ENCODE results near the gene TRERF1.

Gene TRERF1

DNA sequence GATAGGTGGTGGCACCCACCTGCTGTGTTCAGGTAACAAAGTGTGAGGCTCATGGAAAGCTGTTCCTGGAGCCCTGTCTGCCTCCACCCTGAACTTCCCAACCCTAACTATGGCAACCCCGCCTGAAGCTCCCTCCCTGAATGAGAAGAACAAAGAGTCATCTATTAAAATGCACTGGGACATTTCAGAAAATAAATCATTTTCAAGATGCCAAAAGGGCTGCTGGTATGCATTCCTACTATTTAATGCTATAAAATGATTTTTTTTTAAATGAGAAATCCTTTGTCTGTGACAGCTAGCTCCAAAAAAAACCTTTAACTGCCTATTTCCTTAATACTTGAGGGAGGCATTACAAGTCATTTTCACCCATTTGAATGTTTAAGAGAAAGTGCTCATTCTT, 149.7 kb downstream of the TRERF1 start:
- no peak for DNase-seq (ENCODE audit: low spot score)

DNA sequence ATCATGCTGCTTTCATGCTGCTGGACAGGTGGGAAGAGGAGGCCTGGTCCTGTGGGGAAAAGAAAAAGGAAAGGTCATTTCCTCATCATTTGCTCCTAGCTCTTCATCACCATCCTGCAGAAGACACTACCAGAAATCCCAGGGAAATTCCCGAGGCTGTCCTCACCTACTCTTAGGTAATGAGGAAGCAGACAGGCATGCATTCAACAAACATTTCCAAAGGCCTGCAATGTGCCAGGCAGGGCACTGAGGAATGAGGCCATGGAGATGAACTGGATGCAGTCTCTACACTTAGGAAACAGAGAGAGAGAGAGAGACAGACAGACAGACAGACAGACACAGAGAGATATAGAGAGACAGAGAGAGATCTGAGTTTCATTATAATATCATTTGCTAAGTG, 151.0 kb downstream of the TRERF1 start:
- DNase-seq (ENCODE audit: low spot score) = no peak

GRCh38 chr6:42300185-42300584, 151.5 kb downstream of the TRERF1 start:
- DNase-seq (ENCODE audit: low spot score) = no peak

DNA sequence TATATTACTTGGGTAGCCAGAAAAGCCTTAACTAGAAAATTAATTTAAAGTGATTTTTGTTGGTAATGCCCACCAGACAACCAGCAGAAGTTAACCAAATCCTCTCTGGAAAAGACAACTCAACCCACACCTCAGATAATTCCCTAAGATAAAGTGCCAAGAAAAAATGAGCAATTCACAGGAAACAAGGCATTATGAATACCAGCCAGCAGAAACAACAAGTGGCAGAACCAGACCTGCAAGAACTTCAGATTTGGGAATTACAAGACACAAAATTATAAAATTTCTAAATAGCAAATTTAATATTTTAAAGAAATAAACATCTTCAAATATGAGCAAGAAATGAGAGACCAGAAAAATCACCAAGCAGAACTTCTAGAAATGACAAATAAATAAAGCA, 154.1 kb downstream of the TRERF1 start:
- no peak for DNase-seq (ENCODE audit: low spot score)

DNA sequence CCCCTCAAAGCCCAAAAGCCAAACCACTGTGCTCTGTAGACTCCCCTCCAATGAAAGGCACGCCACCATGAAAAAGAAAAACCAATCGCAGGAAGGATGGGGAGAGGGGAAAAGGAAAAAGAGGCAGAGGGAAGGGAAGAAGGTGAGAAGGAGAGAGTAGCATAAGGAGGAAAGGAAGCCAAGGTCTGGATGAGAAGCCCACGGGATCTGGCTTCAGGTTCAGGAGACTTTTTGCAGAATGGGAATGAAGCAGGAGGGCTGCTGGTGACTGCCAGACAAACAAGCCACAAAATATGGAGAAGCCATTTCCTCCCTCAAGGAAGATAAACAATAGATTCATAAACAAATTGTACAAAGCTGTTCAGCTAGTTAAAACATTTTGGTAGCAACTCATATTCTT, 155.1 kb downstream of the TRERF1 start:
- no peak for DNase-seq (ENCODE audit: low spot score)

- no peak for DNase-seq (ENCODE audit: low spot score)
Observed at GRCh38 chr6:42295677-42296076, 156.0 kb downstream of the TRERF1 start.

GRCh38 chr6:42295181-42295580, 156.5 kb downstream of the TRERF1 start:
- DNase-seq (ENCODE audit: low spot score) = no peak

- no peak for DNase-seq (ENCODE audit: low spot score)
Observed at GRCh38 chr6:42294759-42295158, 157.0 kb downstream of the TRERF1 start.

- no peak for DNase-seq (ENCODE audit: low spot score)
Observed at GRCh38 chr6:42293386-42293977, 158.2 kb downstream of the TRERF1 start.

- DNase-seq (ENCODE audit: low spot score) = peak; percentile 87
Observed at GRCh38 chr6:42292004-42292740, 159.6 kb downstream of the TRERF1 start.

DNA sequence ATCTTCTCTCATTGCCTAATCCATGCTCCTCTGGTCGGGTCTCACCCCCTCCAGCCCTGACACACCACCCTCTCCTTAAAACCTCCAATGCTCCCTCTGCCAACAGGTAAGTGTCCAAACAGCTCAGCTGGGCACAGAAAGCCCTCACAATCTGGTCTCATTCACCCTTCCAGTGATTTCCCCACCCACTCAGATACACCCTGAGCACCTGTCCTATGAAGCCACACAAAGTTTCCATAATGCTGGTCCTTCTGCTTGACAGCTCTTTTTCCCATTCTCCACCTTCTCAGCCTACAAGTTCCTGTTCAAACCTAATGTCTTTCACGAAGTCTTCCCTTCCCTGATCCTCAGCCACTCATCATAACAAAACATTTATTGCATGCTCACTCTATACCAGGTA, 164.0 kb downstream of the TRERF1 start:
- DNase-seq (ENCODE audit: low spot score) = no peak

DNA sequence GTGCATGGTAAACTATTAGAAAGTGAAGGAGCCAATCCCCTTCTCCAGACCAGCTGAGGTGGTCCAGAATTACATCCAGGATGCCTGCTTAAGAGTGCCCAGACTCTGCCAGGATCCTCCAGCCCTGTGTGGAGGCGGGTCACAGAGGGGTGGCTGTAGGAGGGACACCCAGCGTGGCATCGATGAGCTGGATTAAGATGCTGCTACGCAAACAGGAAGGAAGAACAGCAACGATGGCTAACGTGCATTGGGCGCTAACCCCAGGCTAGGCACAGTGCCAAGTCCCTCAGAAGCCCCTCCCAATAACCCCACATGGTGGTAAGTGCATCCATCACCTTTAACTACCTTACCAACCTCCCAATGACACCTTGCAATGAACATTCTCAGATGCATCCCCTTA, 170.2 kb downstream of the TRERF1 start:
- peak; percentile 25 for DNase-seq (ENCODE audit: low spot score)

DNA sequence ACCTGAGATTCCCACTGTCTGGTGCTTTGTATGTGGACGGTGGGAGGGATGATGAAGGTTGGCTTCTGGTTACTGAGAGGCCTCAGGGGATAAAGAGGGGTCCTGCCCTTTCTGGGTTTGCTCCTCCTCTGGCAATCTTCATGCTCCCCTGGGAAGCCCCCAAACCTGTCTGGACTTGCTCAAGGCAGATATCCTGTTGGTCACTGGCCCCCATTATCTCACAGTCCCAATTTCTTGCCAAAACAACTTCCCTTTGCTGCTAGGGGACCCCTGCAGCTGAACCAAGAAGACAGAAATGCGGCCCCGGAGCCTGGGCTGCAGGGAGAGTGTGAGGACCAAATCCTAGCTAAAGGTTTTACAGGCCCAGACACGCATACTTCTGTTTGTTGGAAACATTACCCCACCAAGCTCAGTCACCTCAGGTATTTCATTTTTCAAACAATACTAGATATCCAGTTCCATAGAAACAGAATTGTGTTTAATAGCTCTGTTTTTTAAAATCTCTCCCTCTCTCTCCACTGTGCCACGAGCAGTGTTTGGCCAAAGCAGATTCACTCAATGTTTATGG, 170.7 kb downstream of the TRERF1 start:
- no peak for DNase-seq (ENCODE audit: low spot score)

- no peak for DNase-seq (ENCODE audit: low spot score)
Observed at GRCh38 chr6:42279966-42280629, 171.6 kb downstream of the TRERF1 start.

GRCh38 chr6:42279144-42279781, 172.5 kb downstream of the TRERF1 start:
- DNase-seq (ENCODE audit: low spot score) = peak; percentile 19

- peak; percentile 20 for DNase-seq (ENCODE audit: low spot score)
Observed at GRCh38 chr6:42278131-42278853, 173.4 kb downstream of the TRERF1 start.

DNA sequence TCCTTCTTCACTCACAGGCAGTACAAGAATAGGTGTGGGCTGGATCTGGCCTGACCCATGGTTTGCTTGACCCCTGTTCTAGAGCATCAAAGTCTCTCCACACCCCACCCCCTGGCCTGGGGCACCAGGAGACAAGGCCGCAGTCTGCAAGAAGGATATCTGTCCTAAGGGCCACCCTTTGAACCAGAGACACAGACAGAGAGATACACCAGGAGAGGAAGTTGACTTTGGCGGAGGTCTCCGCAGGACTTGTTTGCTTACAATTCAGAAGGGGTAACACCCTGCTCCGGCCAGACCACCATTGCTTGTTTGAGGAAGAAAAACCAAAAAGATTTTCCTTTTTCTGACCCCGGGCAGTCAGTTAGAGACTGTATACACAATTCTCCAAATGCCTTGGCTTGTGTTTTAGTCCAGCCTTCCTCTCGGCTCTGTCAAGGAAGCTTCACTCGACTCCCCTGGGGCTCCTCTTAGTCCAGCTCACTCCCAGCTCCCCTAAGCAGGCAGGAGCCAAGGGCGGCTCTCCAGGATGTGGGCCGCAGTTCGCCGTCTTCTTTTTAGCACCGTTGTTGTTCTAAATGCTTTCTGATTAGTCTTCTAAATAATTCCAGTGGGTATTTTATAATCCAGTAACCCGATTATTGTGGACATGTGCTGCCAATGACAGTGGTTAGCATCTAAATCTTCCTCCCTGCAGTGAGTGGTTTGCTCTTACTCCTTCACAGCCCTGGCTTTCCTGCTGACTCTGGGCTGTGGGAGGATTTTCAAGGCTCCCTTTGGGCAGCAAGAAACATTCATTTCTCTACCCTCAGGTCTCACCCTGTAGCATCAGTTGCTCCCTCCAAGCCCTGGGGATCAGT, 175.5 kb downstream of the TRERF1 start:
- DNase-seq (ENCODE audit: low spot score) = no peak

DNA sequence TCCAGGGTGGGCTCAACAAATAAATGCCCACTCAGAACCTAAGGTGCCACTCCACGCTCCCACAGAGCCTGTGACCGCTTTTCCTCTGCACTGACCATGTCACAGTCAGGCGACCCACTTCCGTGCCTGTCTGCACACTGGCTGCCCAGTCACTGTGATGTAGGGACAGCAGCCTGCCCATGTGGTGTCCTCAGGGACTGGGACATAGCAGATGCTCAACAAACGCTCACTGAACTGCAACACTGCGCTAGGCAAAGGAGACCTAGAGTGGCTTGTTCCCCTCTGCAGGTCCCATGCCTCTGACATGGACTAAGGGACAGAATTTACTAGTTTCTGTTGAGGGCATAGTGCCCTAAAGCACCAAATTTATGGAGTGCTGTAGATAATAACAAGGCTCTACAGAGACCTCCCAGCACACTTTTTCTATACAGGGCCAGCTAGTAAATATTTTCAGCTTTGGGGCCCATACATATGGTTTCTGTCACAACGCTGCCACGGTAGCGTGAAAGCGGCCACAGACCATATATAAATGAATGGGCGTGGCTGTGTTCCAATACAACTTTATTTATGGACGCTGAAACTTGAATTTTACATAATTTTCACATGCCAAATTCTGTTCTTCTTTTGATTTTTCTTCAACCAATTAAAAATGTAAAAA, 176.2 kb downstream of the TRERF1 start:
- DNase-seq (ENCODE audit: low spot score) = no peak

DNA sequence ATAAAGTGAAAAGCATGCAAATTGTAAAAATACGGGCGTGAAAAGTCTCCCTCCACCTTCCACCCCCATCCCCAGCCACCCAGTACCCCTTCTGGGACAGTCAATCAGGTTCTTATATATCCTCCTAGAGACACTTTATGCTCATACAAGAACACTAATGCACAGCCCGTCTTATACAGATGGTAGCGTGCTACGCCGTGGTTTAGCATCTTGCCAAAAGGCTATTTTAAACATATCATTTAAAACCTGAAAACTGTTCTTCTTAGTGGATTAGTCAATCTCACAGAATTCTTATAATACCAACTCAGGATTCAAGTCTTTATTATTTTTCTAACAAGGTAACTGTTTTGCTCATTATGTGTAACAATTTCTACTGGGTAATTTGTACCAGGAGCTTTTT, 176.8 kb downstream of the TRERF1 start:
- no peak for DNase-seq (ENCODE audit: low spot score)

Measured in activated CD4-positive, alpha-beta T cell treated with anti-CD3 and anti-CD28 coated beads, Interleukin-2, Interleukin-4, amounts not matched to agents 100 ng/mL and 50 ng/mL, durations not matched to agents 16 hours and 8 hours (primary cell).